Neural progenitor cell (in vitro differentiated cells): ENCODE results near the gene FGFR4.
"Not testable (repeated sequence)": the region's sequence is repeated elsewhere in the genome, so short reads cannot be mapped to it uniquely, and the experiment has no call there.

Source experiments
- EZH2 ChIP-seq: fragments of 200-600 bp; sonication (generic); IDR thresholded peaks from 2 replicates; pipeline ENCODE4 v1.6.1; 2017; ENCODE audit warnings: antibody characterized with exemption, mild to moderate bottlenecking, moderate library complexity
- EZH2phosphoT487 ChIP-seq: fragments of 200-600 bp; sonication (generic); IDR thresholded peaks from 2 replicates; pipeline ENCODE4 v1.6.1; 2017; ENCODE audit warnings: antibody characterized with exemption
- TF ChIP-seq, protein P1 (sequence below): fragments of 200-600 bp; sonication (generic); IDR thresholded peaks from 2 replicates; pipeline ENCODE4 v1.5.1; 2017; ENCODE audit warnings: antibody characterized with exemption, mild to moderate bottlenecking

DNA sequence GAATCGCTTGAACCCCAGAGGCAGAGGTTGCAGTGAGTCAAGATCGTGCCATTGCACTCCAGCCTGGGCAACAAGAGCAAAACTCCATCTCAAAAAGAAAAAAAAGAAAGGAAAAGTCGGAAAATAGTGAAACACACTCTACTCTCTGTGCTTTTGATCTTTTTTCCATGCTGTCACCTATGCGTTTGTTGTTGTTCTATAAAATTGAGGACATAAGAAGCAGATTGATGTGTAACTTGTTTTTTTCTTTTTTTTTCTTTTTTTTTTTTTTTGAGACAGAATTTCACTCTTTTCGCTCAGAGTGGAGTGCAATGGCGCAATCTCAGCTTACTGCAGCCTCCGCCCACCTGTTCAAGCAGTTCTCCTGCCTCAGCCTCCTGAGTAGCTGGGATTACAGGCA lies 38.2 kb upstream of the FGFR4 start:
- TF ChIP-seq, protein P1, sequence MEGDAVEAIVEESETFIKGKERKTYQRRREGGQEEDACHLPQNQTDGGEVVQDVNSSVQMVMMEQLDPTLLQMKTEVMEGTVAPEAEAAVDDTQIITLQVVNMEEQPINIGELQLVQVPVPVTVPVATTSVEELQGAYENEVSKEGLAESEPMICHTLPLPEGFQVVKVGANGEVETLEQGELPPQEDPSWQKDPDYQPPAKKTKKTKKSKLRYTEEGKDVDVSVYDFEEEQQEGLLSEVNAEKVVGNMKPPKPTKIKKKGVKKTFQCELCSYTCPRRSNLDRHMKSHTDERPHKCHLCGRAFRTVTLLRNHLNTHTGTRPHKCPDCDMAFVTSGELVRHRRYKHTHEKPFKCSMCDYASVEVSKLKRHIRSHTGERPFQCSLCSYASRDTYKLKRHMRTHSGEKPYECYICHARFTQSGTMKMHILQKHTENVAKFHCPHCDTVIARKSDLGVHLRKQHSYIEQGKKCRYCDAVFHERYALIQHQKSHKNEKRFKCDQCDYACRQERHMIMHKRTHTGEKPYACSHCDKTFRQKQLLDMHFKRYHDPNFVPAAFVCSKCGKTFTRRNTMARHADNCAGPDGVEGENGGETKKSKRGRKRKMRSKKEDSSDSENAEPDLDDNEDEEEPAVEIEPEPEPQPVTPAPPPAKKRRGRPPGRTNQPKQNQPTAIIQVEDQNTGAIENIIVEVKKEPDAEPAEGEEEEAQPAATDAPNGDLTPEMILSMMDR, result not testable (repeated sequence)
- TF ChIP-seq EZH2phosphoT487, EZH2: not testable (repeated sequence)
